NCI-H128 (cell line): ENCODE results near the gene SUFU.

Source experiments
- DNase-seq: peaks from one replicate; lab custom pipeline; 2025; ENCODE audit not compliant: unreplicated experiment; lab: John Stamatoyannopoulos, UW

Gene SUFU

GRCh38 chr10:102615361-102615760, 111.6 kb downstream of the SUFU start:
- no peak for DNase-seq

- no peak for DNase-seq
These were observed 112.4 kb downstream of the SUFU start for GRCh38 chr10:102616066-102616770.

GRCh38 chr10:102617041-102617440, 113.3 kb downstream of the SUFU start:
- DNase-seq: no peak

DNA sequence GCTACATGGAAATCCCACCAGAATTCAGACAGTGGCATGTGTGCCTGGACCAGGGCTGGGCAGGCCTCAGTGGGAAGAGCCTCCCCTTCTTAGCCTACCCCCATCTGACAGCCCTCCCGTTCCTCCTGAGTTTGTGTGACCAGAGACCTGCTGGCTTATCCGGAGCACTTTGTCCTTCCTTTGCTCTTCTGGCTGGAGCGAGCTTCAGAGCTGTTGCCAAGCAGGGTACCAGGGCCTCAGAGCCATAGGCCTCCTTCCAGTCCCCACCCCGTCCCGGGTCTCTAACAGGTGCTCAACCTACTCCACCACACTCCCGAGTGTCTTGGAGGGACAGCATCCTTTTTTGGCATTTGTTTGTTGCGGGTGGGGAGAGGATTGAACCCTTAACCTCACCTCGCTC, 114.0 kb downstream of the SUFU start:
- DNase-seq: no peak

- DNase-seq: no peak
These were observed 115.7 kb downstream of the SUFU start for GRCh38 chr10:102619281-102619981.

- DNase-seq: no peak
These were observed 116.4 kb downstream of the SUFU start for GRCh38 chr10:102620138-102620590.

DNA sequence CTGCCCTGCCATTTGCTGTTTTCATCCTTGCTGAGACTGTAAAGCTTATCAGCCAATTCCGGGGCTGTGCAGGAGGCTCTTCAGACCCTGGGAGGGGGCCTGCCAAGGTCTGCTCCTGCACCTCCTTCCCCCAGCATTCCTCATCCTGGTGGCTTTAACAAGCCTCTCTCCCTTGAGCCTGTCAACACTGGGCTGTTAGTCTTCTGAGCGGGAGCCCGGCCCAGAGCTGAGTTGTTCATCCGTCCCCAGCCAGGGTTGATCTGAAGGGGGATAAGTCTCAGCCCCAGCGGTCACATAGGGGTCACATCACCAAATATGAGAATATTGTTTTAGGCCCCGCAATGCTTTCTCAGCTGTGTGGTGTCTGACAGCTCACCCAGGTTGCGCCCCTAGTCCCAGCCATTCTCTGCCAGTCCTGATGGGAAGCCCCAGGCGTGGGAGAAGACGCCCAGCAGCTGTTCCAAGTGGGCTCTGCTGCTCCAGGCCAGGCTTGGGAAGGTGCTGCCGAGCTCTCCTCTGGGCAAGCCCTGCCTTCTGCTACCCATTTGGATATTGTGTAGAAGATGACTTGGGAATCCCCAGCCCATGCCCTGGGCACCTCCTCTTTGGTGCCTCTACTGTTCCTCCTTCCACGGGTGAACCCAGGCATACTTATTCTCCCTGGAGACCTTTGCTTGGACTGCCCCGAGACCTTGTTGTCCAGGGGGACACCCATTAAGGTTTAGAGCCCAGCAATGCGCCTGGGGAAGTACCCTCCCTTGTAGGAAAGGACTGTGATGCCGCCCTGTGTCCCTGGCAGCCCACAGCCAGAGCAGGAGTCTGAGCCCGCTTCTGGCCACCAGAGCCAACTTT, 117.0 kb downstream of the SUFU start:
- DNase-seq: no peak

DNA sequence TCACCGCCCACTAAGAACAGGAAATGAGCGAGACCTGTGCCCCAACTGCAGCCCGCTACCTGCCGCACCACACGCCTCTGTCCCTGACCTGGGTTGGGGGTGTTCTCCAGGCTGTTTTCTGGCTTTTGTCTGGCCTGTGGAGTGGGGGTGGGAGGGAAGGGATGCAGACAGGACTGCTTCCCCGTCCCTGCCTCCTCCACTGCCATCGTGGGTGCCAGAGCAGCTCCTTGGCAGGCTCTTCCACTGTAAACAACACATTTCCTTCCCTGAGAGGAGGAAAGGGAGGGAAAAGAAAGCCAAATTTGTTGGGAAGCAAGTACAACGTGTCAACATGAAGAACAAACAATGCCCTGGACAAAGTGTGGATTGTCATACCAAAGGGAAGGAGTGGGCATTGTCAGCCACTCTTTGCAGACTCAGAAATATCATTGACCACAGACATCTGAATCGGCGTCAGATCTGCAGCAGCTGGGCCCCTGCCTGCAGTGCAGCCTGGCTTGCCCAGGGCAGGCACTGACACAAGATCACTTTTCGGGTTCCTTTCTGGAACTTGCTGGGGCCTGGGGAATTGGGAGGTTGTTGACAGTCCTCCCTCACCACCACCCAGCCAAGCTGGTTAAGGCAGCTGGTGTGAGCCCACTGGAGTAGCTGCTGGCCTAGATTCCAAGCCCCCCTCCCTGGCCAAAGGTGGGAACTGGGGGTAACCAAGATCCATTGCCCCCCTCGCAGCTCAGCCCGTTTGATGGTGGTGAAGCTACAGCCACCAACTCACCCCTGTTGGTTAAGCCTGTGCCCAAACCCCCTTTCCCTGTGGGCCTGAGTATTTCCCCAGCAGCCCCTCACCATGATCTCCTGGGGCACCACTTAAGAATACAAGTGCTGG, 117.9 kb downstream of the SUFU start:
- no peak for DNase-seq

GRCh38 chr10:102624094-102624493, 120.3 kb downstream of the SUFU start:
- DNase-seq: no peak

- no peak for DNase-seq
These were observed 121.2 kb downstream of the SUFU start for GRCh38 chr10:102624751-102625645.

DNA sequence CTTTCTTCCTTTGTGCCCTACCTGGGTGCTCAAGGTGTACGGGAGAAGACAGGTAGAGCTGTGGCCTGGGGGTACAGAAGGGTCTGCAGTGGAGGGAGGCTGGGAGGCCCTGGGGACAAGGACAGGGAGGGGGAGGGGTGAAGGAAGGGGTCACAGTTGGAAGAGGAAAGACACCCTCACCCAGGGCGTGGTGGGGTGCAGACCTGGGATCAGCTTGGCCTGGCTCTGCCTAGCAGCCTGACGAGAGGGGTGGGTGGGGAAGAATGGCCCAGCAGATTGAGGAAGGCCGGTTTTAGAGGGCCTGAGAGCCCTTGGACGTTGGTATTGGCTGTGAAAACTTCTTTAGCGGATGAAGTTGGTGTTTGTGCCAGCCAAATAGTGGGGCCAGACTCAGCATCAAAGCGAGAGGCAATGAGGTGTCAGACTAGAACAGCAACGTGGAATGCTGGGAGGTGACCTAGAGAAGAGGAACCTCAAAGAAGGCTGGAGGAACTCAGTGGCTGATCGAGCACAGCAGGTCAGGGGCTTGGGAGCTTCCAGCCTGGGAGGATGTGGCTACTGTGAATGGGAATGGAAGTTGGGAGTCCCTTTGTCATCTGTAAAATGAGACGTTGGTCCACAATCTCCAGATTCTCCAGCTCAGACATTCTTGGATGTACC, 122.4 kb downstream of the SUFU start:
- no peak for DNase-seq

DNA sequence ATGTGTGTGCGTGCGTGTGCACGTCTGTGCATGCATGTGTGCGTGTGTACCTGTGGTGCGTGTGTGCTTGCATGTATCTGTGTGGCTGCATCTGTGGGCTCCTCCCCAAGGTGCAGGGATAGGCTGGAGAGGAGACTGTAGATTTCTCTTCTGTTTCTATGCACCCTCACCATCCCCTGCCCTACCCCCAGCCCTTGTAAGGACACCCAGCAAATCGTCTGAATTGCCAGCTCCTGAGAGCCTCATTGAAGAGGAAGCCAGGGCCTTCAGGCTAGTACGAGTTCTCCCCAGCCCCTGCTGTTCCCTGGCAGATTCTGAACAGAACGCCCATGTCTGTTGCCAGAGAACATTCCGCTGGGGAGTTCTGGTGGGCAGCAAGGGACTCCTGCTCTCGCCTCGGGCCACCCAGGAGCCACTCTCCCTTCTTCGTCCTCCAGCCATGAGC, 123.5 kb downstream of the SUFU start:
- no peak for DNase-seq

GRCh38 chr10:102627736-102628293, 124.0 kb downstream of the SUFU start:
- DNase-seq: no peak

- no peak for DNase-seq
These were observed 124.7 kb downstream of the SUFU start for GRCh38 chr10:102628451-102628911.

DNA sequence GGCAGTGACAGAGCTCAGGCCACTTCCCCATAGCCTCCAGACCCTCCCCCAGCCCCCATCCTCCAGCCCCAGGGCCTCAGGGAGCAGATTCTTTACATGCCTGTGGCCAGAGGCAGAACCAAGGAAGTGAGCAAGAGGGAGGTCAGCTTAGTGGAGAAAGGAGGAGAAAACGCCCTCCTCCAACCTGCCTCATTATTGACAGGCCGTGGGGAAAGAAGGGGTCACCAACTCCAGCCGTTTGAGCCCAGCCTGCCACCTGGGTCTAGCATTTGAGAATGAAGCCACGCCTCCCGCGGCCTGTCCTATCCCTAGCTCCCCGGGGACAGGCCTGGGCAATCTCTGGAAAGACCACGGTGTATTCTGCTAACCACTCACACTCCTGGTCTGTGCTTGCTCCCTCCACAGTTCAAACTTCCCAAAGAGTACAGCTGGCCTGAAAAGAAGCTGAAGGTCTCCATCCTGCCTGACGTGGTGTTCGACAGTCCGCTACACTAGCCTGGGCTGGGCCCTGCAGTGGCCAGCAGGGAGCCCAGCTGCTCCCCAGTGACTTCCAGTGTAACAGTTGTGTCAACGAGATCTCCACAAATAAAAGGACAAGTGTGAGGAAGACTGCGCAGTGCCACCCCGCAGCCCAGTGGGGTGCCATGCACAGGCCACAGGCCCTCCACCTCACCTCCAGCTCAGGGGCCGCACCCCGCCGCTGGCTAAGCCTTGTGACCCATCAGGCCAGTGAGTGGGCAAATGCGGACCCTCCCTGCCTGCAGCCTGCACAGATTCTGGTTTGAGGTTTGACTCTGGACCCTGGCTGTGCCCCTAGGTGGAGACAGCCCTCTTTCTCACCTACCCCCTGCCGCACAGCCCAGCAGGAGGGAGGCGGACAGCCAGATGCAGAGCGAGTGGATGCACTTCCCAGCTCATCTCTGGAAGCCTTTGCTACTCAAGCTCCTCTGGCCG, 126.2 kb downstream of the SUFU start:
- no peak for DNase-seq

DNA sequence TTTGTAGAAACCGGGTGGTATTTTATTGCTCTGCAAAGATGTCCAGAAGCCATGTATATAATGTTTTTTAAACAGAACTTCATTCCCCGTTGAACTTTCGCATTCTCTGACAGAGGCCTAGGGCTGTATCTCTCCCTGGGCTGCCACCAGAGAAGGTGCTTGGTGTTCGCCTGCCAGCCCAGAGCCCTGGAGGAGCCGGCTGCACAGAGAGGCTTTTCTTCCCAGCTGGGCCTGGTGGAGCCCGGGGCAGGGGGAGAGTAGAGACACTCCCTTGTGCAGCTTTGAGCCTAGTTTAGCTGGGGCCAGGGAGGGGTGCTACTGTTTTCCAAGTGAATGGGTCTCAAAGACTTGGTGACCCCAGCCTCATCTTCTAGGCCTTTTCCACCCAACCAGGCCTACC, 126.9 kb downstream of the SUFU start:
- no peak for DNase-seq

DNA sequence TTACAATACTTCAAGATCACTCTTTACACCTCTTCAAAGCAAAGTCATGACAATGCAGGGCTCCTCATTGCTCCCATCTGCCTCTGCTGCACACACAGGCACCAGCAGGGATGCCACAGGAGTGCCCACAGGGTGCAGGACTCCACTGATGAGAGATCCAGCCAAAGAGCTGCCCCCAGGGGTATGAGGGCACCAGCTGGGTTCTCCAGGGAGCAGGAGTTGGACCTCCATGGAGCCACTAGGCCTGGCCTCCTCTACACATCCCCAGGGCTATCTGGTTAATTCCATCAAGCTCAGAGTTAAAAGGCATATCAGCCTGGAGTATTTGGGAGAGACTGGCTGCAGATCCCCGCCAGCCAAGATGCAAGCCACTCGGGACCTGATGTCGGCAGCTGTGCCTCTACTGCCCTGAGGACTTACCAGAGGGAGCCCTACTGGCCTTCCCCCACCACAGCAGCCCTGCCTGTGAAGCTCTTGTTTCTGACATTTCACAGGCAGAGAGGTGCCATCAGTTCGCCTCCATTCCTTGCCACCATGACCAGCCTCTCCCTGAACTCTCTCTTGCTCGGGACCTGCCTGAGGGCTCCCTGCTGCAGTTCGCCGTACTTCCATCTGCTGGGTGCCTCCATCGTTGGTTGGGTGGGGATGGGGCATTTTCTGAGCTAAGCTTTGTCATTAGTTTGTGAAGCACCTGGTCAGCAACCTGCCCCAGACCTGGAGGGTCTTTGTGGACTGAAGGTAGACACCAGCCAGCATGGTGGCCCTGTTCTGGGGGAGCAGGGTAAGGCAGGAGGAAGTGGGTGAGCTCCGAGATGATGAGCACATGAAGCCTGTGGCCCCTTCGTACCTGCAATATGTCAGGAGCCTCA, 128.0 kb downstream of the SUFU start:
- no peak for DNase-seq
